ENCODE results near the gene NR2C1. TPM values are rescaled to one million over a fixed set of nuclear protein-coding genes. Genes with fewer than 3 reads are reported as not detected.
A peak's percentile ranks its signal among the peaks of the same experiment; 100 is the strongest.

NR2C1 gene
- total RNA-seq, 4 donors from 2014 or later = 13.3 to 36.0 (median 19.6) TPM

DNA sequence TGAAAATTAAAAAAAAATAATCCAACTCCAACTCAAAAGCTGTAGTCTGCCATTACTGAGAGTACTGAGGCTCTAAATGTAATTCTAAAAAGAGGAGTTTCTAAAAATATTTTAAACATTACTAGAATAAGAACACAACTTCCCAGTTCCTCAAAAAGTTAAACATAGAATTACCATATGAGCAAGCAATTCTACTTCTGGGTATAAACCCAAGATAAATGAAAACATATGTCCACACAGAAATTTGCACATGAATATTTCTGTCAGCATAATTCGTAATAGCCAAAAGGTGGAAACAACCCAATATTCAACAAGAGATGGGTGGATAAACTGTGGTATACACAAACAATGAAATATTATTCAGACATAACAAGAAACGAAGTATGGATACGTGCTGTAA is 15.0 kb upstream of the NR2C1 start:
- Histone ChIP-seq H3K27ac (no peak overlapping the region), H3K27me3 (no peaks in the 10 kb centered on the region), H3K9me3 (no peaks in the 10 kb centered on the region), H3K4me3 (no peak overlapping the region), H3K36me3 (peaks cover 0 to 76% (median 0%) of the 10 kb centered on the region in 3 donors), H3K4me1 (peaks cover 0 to 15% (median 0%) of the 10 kb centered on the region in 3 donors)
- TF ChIP-seq POLR2A (IDR thresholded peaks at IDR 0.05) (no peak), CTCF (IDR thresholded peaks at IDR 0.05) (no peak)
- DNase-seq = no peak
- 84 to 89% methylated on average over 3 of the region's 3 CpGs for WGBS, 2 donors
- intact Hi-C loops (cut with DNase I) = no loop called here

- Histone ChIP-seq H3K27me3 (no peaks in the 10 kb centered on the region), H3K4me1 (peaks cover 0 to 19% (median 0%) of the 10 kb centered on the region in 3 donors), H3K36me3 (peaks cover 0 to 54% (median 0%) of the 10 kb centered on the region in 3 donors), H3K27ac (no peak overlapping the region), H3K4me3 (no peak overlapping the region), H3K9me3 (no peaks in the 10 kb centered on the region)
- no peak for TF ChIP-seq CTCF (IDR thresholded peaks at IDR 0.05)
- no peak for TF ChIP-seq POLR2A (IDR thresholded peaks at IDR 0.05)
- no peak for DNase-seq
- intact Hi-C loops (cut with DNase I) = no loop called here
Measured at GRCh38 chr12:95085612-95086011, 12.2 kb upstream of the NR2C1 start.

- intact Hi-C loops (cut with DNase I) = no loop called here
- no peak for DNase-seq
- no peaks in the 10 kb centered on the region for H3K27me3 ChIP-seq
- peak overlapping the region in 3 of 4 donors; percentile 25 to 68 (median 56) for H3K27ac ChIP-seq
- H3K36me3 ChIP-seq = peaks cover 0 to 38% (median 0%) of the 10 kb centered on the region in 3 donors
- H3K9me3 ChIP-seq = no peaks in the 10 kb centered on the region
- TF ChIP-seq POLR2A (IDR thresholded peaks at IDR 0.05) (no peak), CTCF (IDR thresholded peaks at IDR 0.05) (no peak)
- no peak overlapping the region for H3K4me3 ChIP-seq
- WGBS, 2 donors = 47 to 58% methylated on average over 4 of the region's 4 CpGs
- H3K4me1 ChIP-seq = peaks cover 0 to 19% (median 0%) of the 10 kb centered on the region in 3 donors
Measured at GRCh38 chr12:95083938-95084337, 10.5 kb upstream of the NR2C1 start.

DNA sequence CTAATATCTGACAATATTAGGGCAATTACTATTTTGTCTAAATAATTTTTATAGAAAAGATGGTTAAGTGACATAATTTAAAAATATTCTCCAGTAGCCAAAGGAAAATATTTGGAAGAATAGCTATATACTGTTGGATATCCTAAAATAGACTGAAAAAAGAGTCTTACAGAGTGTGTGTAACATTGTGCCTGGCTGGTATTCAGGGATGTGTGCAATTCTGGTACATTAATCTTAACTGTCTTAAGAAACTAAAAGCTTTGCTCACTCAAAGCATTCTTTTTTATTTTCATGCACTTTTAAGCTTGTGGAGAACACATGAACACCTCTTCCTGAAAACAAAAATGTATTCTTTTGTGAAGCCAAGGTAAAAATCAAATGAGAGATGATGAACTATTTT is 10.1 kb upstream of the NR2C1 start:
- Histone ChIP-seq H3K9me3 (no peaks in the 10 kb centered on the region), H3K4me3 (no peak overlapping the region), H3K27ac (peak overlapping the region in 3 of 4 donors; percentile 6 to 68 (median 56)), H3K36me3 (peaks cover 0 to 33% (median 0%) of the 10 kb centered on the region in 3 donors), H3K27me3 (no peaks in the 10 kb centered on the region), H3K4me1 (peaks cover 0 to 19% (median 0%) of the 10 kb centered on the region in 3 donors)
- DNase-seq = no peak
- no peak for TF ChIP-seq POLR2A (IDR thresholded peaks at IDR 0.05)
- no peak for TF ChIP-seq CTCF (IDR thresholded peaks at IDR 0.05)
- intact Hi-C loops (cut with DNase I) = no loop called here

- no peak overlapping the region for H3K27ac ChIP-seq
- intact Hi-C loops (cut with DNase I) = no loop called here
- no peak for DNase-seq
- 46 to 57% methylated on average over 4 of the region's 4 CpGs for WGBS, 2 donors
- H3K4me3 ChIP-seq = no peak overlapping the region
- H3K36me3 ChIP-seq = peaks cover 0 to 6% (median 0%) of the 10 kb centered on the region in 3 donors
- no peaks in the 10 kb centered on the region for H3K9me3 ChIP-seq
- TF ChIP-seq CTCF (IDR thresholded peaks at IDR 0.05) = no peak
- TF ChIP-seq POLR2A (IDR thresholded peaks at IDR 0.05) = no peak
- H3K27me3 ChIP-seq = no peaks in the 10 kb centered on the region
- H3K4me1 ChIP-seq = peaks cover 0 to 13% (median 4%) of the 10 kb centered on the region in 3 donors
Measured at GRCh38 chr12:95077341-95077740, 3.9 kb upstream of the NR2C1 start.
